Measurements from ENCODE around the gene CFAP20DC. TPM values are rescaled to one million over a fixed set of nuclear protein-coding genes. Genes with fewer than 3 reads are reported as not detected.

The CFAP20DC gene
- total and polyA plus RNA-seq, 2 experiments from 2014 or later: 7.4 to 11.4 TPM

GRCh38 chr3:58793938-58794337 lies 255.9 kb downstream of the CFAP20DC start:
- H3K9me2 ChIP-seq (ENCODE audit: insufficient read depth): no peaks in the 10 kb centered on the region
- TF ChIP-seq EZH2 (IDR thresholded peaks at IDR 0.05; ENCODE audit: low read depth, unreplicated experiment) (no peak), REST (IDR thresholded peaks at IDR 0.05; ENCODE audit: unreplicated experiment) (no peak), NANOG (IDR thresholded peaks at IDR 0.05; ENCODE audit: borderline replicate concordance) (no peak), CTCF (conservative IDR thresholded peaks at IDR 0.05; ENCODE audit: low read depth in 2 of 2) (no peak), JUNB (IDR thresholded peaks at IDR 0.05; ENCODE audit: unreplicated experiment) (no peak), ZNF114 (CRISPR knock-in tag; IDR thresholded peaks at IDR 0.05) (no peak), POLR2AphosphoS5 (IDR thresholded peaks at IDR 0.05; ENCODE audit: low read depth) (no peak), CREB1 (CRISPR knock-in tag; IDR thresholded peaks at IDR 0.05; ENCODE audit: low read depth) (no peak), STAT1 (IDR thresholded peaks at IDR 0.05; ENCODE audit: unreplicated experiment) (no peak), ZNF331 (CRISPR knock-in tag; IDR thresholded peaks at IDR 0.05; ENCODE audit: low read depth) (no peak), EZH2phosphoT487 (IDR thresholded peaks at IDR 0.05; ENCODE audit: unreplicated experiment) (no peak)
- TF ChIP-seq, protein P1, sequence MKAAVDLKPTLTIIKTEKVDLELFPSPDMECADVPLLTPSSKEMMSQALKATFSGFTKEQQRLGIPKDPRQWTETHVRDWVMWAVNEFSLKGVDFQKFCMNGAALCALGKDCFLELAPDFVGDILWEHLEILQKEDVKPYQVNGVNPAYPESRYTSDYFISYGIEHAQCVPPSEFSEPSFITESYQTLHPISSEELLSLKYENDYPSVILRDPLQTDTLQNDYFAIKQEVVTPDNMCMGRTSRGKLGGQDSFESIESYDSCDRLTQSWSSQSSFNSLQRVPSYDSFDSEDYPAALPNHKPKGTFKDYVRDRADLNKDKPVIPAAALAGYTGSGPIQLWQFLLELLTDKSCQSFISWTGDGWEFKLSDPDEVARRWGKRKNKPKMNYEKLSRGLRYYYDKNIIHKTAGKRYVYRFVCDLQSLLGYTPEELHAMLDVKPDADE (IDR thresholded peaks at IDR 0.05): no peak
- TF ChIP-seq, protein P2, sequence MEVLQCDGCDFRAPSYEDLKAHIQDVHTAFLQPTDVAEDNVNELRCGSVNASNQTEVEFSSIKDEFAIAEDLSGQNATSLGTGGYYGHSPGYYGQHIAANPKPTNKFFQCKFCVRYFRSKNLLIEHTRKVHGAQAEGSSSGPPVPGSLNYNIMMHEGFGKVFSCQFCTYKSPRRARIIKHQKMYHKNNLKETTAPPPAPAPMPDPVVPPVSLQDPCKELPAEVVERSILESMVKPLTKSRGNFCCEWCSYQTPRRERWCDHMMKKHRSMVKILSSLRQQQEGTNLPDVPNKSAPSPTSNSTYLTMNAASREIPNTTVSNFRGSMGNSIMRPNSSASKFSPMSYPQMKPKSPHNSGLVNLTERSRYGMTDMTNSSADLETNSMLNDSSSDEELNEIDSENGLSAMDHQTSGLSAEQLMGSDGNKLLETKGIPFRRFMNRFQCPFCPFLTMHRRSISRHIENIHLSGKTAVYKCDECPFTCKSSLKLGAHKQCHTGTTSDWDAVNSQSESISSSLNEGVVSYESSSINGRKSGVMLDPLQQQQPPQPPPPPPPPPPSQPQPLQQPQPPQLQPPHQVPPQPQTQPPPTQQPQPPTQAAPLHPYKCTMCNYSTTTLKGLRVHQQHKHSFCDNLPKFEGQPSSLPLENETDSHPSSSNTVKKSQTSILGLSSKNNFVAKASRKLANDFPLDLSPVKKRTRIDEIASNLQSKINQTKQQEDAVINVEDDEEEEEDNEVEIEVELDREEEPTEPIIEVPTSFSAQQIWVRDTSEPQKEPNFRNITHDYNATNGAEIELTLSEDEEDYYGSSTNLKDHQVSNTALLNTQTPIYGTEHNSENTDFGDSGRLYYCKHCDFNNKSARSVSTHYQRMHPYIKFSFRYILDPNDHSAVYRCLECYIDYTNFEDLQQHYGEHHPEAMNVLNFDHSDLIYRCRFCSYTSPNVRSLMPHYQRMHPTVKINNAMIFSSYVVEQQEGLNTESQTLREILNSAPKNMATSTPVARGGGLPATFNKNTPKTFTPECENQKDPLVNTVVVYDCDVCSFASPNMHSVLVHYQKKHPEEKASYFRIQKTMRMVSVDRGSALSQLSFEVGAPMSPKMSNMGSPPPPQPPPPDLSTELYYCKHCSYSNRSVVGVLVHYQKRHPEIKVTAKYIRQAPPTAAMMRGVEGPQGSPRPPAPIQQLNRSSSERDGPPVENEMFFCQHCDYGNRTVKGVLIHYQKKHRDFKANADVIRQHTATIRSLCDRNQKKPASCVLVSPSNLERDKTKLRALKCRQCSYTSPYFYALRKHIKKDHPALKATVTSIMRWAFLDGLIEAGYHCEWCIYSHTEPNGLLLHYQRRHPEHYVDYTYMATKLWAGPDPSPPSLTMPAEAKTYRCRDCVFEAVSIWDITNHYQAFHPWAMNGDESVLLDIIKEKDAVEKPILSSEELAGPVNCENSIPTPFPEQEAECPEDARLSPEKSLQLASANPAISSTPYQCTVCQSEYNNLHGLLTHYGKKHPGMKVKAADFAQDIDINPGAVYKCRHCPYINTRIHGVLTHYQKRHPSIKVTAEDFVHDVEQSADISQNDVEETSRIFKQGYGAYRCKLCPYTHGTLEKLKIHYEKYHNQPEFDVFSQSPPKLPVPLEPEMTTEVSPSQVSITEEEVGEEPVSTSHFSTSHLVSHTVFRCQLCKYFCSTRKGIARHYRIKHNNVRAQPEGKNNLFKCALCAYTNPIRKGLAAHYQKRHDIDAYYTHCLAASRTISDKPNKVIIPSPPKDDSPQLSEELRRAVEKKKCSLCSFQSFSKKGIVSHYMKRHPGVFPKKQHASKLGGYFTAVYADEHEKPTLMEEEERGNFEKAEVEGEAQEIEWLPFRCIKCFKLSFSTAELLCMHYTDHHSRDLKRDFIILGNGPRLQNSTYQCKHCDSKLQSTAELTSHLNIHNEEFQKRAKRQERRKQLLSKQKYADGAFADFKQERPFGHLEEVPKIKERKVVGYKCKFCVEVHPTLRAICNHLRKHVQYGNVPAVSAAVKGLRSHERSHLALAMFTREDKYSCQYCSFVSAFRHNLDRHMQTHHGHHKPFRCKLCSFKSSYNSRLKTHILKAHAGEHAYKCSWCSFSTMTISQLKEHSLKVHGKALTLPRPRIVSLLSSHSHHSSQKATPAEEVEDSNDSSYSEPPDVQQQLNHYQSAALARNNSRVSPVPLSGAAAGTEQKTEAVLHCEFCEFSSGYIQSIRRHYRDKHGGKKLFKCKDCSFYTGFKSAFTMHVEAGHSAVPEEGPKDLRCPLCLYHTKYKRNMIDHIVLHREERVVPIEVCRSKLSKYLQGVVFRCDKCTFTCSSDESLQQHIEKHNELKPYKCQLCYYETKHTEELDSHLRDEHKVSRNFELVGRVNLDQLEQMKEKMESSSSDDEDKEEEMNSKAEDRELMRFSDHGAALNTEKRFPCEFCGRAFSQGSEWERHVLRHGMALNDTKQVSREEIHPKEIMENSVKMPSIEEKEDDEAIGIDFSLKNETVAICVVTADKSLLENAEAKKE (CRISPR knock-in tag; IDR thresholded peaks at IDR 0.05): no peak
- no peak overlapping the region for H3K4me3 ChIP-seq
- Mint-ChIP-seq H3K27ac (no peak overlapping the region), H3K27me3 (ENCODE audit: insufficient read depth, low read depth, poor library complexity) (no peaks in the 10 kb centered on the region), H3K4me3 (no peak overlapping the region), H3K9me3 (no peaks in the 10 kb centered on the region), H3K4me1 (peaks cover 15% of the 10 kb centered on the region), H3K36me3 (ENCODE audit: low read depth) (no peaks in the 10 kb centered on the region)
- no peaks in the 10 kb centered on the region for H3K36me3 ChIP-seq (ENCODE audit: insufficient read depth)
- peaks cover 17% of the 10 kb centered on the region for H3K4me1 ChIP-seq (ENCODE audit: insufficient read depth)
- H3K27ac ChIP-seq (ENCODE audit: low read depth): no peak overlapping the region
- no peaks in the 10 kb centered on the region for H3K79me2 ChIP-seq (replicated peaks; ENCODE audit: insufficient read depth)
- H3K27me3 ChIP-seq (ENCODE audit: insufficient read depth): no peaks in the 10 kb centered on the region
- H2AFZ ChIP-seq: no peak overlapping the region
- H3F3A ChIP-seq (replicated peaks; ENCODE audit: low read depth): no peaks in the 10 kb centered on the region
- DNase-seq (ENCODE audit: low spot score) (no peak), ATAC-seq (no peak)
- H4K20me1 ChIP-seq (replicated peaks; ENCODE audit: insufficient read depth): no peaks in the 10 kb centered on the region
- H3K4me2 ChIP-seq: no peak overlapping the region
